DND-41 (cell line): ENCODE measurements around the gene ACER3.

Experiments
- EZH2 ChIP-seq: IDR thresholded peaks from 3 replicates; pipeline ENCODE4 v1.6.1; 2012; ENCODE audit warnings: borderline replicate concordance, low read depth, mild to moderate bottlenecking, moderate library complexity, low read length, inconsistent platforms; ENCODE audit not compliant: severe bottlenecking
- TF ChIP-seq, protein P1 (sequence below): IDR thresholded peaks from 2 replicates; pipeline ENCODE4 v1.5.1; 2012; ENCODE audit warnings: borderline replicate concordance, low read length, moderate library complexity, mild to moderate bottlenecking; ENCODE audit not compliant: poor library complexity, severe bottlenecking; ENCODE audit errors: extremely low read depth

DNA sequence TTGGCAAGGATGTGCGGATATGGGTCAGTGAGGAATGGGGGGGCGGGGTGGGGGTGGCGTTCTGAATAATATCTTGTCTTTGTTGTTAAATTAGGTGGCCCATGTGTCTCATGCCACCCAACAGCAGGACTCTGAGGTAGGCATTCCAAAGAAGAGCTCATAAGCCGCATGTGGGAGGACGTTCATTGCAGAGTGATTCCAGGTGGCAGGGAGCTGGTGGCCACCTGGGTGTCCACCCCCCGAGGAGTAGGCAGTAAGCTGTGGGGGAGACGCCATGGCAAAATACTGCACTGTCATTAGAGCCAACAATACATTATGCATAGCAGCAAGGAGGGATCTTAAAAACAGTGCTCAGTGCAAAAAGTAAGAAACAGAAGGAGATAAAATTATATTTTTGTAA lies 191.8 kb downstream of the ACER3 start:
- TF ChIP-seq, protein P1, sequence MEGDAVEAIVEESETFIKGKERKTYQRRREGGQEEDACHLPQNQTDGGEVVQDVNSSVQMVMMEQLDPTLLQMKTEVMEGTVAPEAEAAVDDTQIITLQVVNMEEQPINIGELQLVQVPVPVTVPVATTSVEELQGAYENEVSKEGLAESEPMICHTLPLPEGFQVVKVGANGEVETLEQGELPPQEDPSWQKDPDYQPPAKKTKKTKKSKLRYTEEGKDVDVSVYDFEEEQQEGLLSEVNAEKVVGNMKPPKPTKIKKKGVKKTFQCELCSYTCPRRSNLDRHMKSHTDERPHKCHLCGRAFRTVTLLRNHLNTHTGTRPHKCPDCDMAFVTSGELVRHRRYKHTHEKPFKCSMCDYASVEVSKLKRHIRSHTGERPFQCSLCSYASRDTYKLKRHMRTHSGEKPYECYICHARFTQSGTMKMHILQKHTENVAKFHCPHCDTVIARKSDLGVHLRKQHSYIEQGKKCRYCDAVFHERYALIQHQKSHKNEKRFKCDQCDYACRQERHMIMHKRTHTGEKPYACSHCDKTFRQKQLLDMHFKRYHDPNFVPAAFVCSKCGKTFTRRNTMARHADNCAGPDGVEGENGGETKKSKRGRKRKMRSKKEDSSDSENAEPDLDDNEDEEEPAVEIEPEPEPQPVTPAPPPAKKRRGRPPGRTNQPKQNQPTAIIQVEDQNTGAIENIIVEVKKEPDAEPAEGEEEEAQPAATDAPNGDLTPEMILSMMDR: no peak
- no peak for TF ChIP-seq EZH2
